Measurements from ENCODE around the gene RITA1.

DNA sequence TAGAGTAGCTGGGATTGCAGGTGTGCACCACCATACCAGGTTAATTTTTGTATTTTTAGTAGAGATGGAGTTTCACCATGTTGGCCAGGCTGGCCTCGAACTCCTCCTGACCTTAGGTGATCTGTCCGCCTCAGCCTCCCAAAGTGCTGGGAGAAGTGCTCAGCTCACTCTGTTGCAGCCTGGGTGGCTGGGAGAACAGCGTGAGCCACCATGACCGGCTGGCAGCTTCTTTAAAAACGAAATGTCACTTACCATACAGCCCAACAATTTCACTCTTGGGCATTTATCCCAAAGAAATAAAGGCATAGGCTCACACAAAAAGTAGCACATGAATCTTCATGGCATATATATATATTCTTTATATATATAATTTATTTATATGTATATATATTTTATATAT is 40.7 kb upstream of the RITA1 start:
- TF ChIP-seq, protein P1, sequence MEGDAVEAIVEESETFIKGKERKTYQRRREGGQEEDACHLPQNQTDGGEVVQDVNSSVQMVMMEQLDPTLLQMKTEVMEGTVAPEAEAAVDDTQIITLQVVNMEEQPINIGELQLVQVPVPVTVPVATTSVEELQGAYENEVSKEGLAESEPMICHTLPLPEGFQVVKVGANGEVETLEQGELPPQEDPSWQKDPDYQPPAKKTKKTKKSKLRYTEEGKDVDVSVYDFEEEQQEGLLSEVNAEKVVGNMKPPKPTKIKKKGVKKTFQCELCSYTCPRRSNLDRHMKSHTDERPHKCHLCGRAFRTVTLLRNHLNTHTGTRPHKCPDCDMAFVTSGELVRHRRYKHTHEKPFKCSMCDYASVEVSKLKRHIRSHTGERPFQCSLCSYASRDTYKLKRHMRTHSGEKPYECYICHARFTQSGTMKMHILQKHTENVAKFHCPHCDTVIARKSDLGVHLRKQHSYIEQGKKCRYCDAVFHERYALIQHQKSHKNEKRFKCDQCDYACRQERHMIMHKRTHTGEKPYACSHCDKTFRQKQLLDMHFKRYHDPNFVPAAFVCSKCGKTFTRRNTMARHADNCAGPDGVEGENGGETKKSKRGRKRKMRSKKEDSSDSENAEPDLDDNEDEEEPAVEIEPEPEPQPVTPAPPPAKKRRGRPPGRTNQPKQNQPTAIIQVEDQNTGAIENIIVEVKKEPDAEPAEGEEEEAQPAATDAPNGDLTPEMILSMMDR (IDR thresholded peaks at IDR 0.05), result no peak
- no peak for TF ChIP-seq POLR2A (IDR thresholded peaks at IDR 0.05)

Data from ovary (tissue), 3 donors.